ENCODE results near the gene TRPT1.

- TF ChIP-seq HMG20A (CRISPR knock-in tag; conservative IDR thresholded peaks at IDR 0.05) = no peak
- TF ChIP-seq ZNF280B (CRISPR knock-in tag; IDR thresholded peaks at IDR 0.05) = no peak
- no peak for TF ChIP-seq ZFP30 (CRISPR knock-in tag; IDR thresholded peaks at IDR 0.05; ENCODE audit: borderline replicate concordance)
- no peak for TF ChIP-seq NFXL1 (CRISPR knock-in tag; IDR thresholded peaks at IDR 0.05)
- TF ChIP-seq, protein P1, sequence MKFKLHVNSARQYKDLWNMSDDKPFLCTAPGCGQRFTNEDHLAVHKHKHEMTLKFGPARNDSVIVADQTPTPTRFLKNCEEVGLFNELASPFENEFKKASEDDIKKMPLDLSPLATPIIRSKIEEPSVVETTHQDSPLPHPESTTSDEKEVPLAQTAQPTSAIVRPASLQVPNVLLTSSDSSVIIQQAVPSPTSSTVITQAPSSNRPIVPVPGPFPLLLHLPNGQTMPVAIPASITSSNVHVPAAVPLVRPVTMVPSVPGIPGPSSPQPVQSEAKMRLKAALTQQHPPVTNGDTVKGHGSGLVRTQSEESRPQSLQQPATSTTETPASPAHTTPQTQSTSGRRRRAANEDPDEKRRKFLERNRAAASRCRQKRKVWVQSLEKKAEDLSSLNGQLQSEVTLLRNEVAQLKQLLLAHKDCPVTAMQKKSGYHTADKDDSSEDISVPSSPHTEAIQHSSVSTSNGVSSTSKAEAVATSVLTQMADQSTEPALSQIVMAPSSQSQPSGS (CRISPR knock-in tag; IDR thresholded peaks at IDR 0.05) = no peak
- no peak for TF ChIP-seq NFIC (IDR thresholded peaks at IDR 0.05)
- no peak; the same call in 1 of the 2 replicates for TF ChIP-seq ZNF766 (CRISPR knock-in tag; conservative IDR thresholded peaks at IDR 0.05)
- TF ChIP-seq HOMEZ (CRISPR knock-in tag; IDR thresholded peaks at IDR 0.05) = no peak
- no peak for TF ChIP-seq C11orf30 (IDR thresholded peaks at IDR 0.05; ENCODE audit: low read depth)
These were observed 43.0 kb upstream of the TRPT1 start for GRCh38 chr11:64268893-64269539.
